LNCAP (cell line): Measurements from ENCODE around the gene MSL1.

Source experiments
- TF ChIP-seq, protein P1 (sequence below): fragments of 450-650 bp; IDR thresholded peaks from 2 replicates; pipeline ENCODE4 v1.5.1; 2017; ENCODE audit warnings: mild to moderate bottlenecking

Gene MSL1

DNA sequence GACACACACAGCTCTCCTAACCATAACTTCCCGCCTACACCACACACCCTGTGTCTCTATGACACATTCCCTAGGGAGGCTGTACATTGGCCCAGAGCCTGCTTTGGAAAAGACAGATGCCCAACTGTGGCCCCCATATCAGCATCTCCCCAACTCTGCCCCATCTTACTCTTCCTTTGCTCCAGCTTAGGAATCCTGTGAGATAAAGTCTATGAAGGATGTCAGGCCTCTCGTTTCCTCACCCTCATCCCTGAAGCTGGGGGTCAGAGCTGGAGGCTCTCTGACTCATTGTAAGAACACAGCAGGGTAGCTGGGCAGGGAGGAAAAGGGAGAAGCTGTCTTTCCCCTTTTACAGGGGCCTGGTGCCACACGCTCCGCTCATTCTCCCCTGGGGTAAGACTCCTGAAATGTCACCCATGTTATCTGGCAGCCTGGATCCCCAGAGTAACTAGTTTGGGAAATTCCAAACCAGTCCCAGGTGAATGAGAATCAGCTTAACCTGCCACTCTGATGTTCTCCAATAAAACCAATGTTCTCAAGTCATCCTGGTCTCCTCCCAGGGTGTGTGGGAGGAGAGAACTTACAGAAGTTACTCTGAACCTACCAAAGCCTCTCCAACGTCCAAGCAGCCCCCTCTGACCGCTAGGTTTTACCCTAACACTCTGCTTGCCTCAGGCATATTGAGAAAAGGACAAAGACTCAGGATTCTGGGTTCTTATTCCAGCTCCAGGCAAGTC lies 58.3 kb downstream of the MSL1 start:
- TF ChIP-seq, protein P1, sequence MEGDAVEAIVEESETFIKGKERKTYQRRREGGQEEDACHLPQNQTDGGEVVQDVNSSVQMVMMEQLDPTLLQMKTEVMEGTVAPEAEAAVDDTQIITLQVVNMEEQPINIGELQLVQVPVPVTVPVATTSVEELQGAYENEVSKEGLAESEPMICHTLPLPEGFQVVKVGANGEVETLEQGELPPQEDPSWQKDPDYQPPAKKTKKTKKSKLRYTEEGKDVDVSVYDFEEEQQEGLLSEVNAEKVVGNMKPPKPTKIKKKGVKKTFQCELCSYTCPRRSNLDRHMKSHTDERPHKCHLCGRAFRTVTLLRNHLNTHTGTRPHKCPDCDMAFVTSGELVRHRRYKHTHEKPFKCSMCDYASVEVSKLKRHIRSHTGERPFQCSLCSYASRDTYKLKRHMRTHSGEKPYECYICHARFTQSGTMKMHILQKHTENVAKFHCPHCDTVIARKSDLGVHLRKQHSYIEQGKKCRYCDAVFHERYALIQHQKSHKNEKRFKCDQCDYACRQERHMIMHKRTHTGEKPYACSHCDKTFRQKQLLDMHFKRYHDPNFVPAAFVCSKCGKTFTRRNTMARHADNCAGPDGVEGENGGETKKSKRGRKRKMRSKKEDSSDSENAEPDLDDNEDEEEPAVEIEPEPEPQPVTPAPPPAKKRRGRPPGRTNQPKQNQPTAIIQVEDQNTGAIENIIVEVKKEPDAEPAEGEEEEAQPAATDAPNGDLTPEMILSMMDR = no peak

DNA sequence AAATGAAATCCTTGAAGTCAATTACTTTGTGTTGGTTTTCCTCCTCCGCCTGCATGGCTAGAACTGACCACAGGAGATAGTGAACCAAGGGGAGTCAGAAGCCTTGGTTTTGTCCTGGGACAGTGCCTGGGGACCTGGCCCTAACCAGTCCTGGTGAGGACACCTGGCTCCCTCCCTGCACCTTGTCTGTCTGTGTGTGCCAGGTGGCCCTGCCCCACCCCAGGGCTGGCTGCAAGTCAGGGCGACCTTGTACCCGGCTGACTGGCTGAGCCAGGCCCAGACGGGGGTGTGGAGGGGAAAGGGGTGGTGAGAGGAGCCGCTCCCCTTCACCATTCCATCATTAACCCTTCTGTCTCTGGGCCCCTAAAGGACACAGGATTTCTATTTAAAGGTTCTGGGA lies 58.9 kb downstream of the MSL1 start:
- TF ChIP-seq, protein P1 = no peak

DNA sequence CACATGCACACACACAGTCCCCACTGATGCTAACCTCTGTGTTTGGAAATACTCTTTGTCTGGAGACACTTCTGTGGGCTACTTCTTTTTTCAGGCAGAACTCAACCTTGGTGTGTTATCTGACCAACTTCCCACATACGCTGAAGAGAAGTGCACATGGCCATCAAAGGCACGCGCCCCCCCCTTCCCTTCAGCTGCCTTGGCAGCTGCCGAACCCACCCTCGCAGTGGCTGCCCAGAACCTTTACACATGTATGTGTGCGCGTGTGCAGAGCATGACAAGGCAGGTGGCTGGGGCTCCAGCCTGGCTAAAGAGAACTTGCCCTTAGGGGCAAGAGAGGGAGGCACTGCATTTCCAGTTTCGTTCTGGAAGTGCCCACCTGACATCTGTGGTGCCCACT lies 59.4 kb downstream of the MSL1 start:
- TF ChIP-seq, protein P1 = no peak

DNA sequence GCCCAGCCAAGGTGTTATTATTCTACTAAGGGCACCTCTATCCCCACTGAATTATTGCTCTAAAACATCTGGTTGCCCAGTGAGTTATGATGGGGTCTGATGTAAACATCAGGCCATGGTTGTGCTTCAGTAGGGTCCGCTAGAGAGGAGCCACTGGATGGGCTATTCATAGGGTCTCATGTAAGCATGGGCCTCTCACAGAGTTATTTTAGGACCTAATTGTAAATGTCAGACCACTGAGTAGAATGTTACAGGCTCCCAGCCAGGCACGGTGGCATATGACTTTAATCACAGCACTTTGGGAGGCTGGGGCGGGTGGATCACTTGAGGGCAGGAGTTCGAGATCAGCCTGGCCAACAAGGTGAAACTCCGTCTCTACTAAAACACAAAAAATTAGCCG lies 60.8 kb downstream of the MSL1 start:
- TF ChIP-seq, protein P1 = no peak
